ENCODE measurements around the gene ATP6V1B1.
"Not testable (repeated sequence)": the region's sequence is repeated elsewhere in the genome, so short reads cannot be mapped to it uniquely, and the experiment has no call there.

The ATP6V1B1 gene

DNA sequence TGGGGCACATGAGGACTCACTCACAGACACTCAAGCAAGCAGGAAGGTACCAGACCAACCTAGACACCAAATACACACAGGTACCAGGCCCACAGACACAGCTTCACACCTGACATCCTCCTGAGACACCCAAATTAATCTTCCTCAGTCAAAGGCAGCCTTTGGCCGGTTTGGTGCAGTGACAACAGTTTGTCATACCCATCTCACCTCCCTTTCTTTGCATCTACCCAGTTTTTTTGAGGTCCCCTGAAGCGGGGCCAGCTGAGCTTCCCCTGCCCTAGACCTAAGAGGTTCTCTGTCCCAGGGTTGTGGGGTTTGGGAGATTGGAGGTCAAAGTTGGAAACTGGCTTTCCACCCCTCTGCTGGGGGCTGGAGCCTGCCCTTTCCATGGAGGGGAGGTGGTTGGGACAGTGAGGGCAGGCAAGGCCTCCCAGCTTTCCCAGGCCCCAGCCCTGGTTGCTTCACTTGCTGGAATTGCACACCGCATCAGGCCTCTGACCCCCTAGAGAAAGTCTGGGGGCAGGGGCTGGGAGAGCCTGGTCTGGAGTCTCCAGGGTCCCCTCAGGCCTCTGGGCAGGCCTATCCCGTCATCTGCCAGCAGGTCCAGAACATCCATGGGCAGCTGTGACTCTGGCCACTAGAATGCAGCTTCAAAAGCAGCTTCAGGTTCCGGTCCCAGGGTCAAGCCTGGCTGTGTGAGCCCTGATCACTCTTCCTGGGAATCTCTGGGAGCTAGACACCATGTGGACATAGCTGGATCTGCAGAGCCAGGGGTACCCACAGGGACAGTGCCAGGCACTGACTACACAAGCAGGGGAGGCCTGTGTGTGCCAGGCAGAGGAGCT, 71.5 kb downstream of the ATP6V1B1 start:
- H3K9ac ChIP-seq (ENCODE audit: low read length): no peak overlapping the region
- no peaks in the 10 kb centered on the region for H4K20me1 ChIP-seq (ENCODE audit: insufficient read depth, low read length)
- no peaks in the 10 kb centered on the region for H3K27me3 ChIP-seq (ENCODE audit: low read depth, low read length)
- H2AFZ ChIP-seq (ENCODE audit: low read depth, low read length): no peak overlapping the region
- no peak overlapping the region for H3K4me3 ChIP-seq (ENCODE audit: low read length)
- no peaks in the 10 kb centered on the region for H3K9me3 ChIP-seq (ENCODE audit: insufficient read depth, low read length)
- H3K27ac ChIP-seq (ENCODE audit: low read length): no peak overlapping the region
- H3K79me2 ChIP-seq (ENCODE audit: low read length): no peaks in the 10 kb centered on the region
- no peak overlapping the region for H3K4me2 ChIP-seq (ENCODE audit: low read length)
- H3K36me3 ChIP-seq (replicated peaks; ENCODE audit: low read depth, low read length): no peaks in the 10 kb centered on the region
- H3K4me1 ChIP-seq (ENCODE audit: low read length): no peaks in the 10 kb centered on the region
- TF ChIP-seq, protein P1, sequence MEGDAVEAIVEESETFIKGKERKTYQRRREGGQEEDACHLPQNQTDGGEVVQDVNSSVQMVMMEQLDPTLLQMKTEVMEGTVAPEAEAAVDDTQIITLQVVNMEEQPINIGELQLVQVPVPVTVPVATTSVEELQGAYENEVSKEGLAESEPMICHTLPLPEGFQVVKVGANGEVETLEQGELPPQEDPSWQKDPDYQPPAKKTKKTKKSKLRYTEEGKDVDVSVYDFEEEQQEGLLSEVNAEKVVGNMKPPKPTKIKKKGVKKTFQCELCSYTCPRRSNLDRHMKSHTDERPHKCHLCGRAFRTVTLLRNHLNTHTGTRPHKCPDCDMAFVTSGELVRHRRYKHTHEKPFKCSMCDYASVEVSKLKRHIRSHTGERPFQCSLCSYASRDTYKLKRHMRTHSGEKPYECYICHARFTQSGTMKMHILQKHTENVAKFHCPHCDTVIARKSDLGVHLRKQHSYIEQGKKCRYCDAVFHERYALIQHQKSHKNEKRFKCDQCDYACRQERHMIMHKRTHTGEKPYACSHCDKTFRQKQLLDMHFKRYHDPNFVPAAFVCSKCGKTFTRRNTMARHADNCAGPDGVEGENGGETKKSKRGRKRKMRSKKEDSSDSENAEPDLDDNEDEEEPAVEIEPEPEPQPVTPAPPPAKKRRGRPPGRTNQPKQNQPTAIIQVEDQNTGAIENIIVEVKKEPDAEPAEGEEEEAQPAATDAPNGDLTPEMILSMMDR (IDR thresholded peaks at IDR 0.05; ENCODE audit: low read depth, low read length): no peak
- no peak for TF ChIP-seq EZH2phosphoT487 (IDR thresholded peaks at IDR 0.05; ENCODE audit: low read depth)

DNA sequence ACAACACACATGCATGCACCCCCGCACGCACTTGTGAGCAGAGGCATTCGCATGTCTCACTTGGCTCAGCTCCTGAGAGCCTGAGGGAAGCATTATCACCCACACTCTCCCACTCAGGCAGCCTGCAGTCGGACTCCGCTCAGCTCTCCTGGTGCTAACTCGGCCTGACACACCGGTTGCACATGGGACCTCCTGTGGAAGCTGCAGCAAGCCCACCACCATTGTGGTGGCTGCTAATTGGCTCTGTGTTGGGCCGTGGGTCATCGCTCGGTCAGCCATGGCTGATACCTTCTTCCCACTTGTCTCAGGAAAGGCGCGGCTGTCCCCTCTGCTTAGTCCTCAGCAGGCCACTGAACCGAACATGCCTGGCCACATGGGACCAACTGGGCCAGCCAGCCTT, 72.6 kb downstream of the ATP6V1B1 start:
- H3K27ac ChIP-seq (ENCODE audit: low read length): no peak overlapping the region
- no peaks in the 10 kb centered on the region for H3K79me2 ChIP-seq (ENCODE audit: low read length)
- no peaks in the 10 kb centered on the region for H4K20me1 ChIP-seq (ENCODE audit: insufficient read depth, low read length)
- no peaks in the 10 kb centered on the region for H3K4me1 ChIP-seq (ENCODE audit: low read length)
- no peak overlapping the region for H3K9ac ChIP-seq (ENCODE audit: low read length)
- H3K4me3 ChIP-seq (ENCODE audit: low read length): no peak overlapping the region
- no peak for TF ChIP-seq EZH2phosphoT487 (IDR thresholded peaks at IDR 0.05; ENCODE audit: low read depth)
- TF ChIP-seq, protein P1 (IDR thresholded peaks at IDR 0.05; ENCODE audit: low read depth, low read length): no peak
- H3K4me2 ChIP-seq (ENCODE audit: low read length): no peak overlapping the region
- H3K27me3 ChIP-seq (ENCODE audit: low read depth, low read length): no peaks in the 10 kb centered on the region
- H3K36me3 ChIP-seq (replicated peaks; ENCODE audit: low read depth, low read length): no peaks in the 10 kb centered on the region
- H2AFZ ChIP-seq (ENCODE audit: low read depth, low read length): no peak overlapping the region
- H3K9me3 ChIP-seq (ENCODE audit: insufficient read depth, low read length): no peaks in the 10 kb centered on the region

DNA sequence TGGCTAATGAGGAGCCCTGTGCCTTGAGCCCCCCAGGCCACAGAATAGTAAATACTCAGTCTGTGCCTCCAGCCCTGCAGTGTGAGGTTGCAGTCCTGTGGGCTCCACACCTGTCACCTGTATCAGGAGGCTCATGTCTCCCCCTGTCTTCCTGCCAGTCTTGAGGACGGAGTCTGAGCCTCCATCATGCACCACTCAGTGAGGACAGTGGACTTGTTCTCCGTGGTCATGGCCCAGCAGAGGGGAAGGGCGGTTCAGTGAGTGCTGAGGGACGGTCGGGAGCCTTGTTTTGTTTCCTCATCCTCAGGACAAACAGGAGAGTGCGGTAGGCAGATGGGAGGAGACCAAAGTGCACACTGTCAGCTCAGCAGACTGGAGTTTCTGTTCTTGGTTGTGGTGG, 76.1 kb downstream of the ATP6V1B1 start:
- H2AFZ ChIP-seq (ENCODE audit: low read depth, low read length); H4K20me1 ChIP-seq (ENCODE audit: insufficient read depth, low read length); H3K79me2 ChIP-seq (ENCODE audit: low read length); H3K9me3 ChIP-seq (ENCODE audit: insufficient read depth, low read length); H3K36me3 ChIP-seq (replicated peaks; ENCODE audit: low read depth, low read length); H3K9ac ChIP-seq (ENCODE audit: low read length); H3K4me1 ChIP-seq (ENCODE audit: low read length); H3K4me2 ChIP-seq (ENCODE audit: low read length); H3K4me3 ChIP-seq (ENCODE audit: low read length); H3K27me3 ChIP-seq (ENCODE audit: low read depth, low read length); H3K27ac ChIP-seq (ENCODE audit: low read length): not testable (repeated sequence)

Data from OCI-LY3 (cell line).